ENCODE measurements around the gene KCNQ5. TPM values are rescaled to one million over a fixed set of nuclear protein-coding genes. Genes with fewer than 3 reads are reported as not detected.

KCNQ5 gene
- total RNA-seq, 1 experiment from 2014 or later, result 2.0 TPM

- TF ChIP-seq MAX (CRISPR knock-in tag; IDR thresholded peaks at IDR 0.05), result no peak
- TF ChIP-seq NR2C2 (CRISPR knock-in tag; IDR thresholded peaks at IDR 0.05), result no peak
- no peak for TF ChIP-seq FOXP4 (CRISPR knock-in tag; IDR thresholded peaks at IDR 0.05)
Observed at GRCh38 chr6:72798196-72798595, 176.3 kb downstream of the KCNQ5 start (continued).

- ChIA-PET POLR2A (no interaction called here), CTCF (no interaction called here)
- Mint-ChIP-seq H3K4me1 (peaks cover 12% of the 10 kb centered on the region), H3K27me3 (ENCODE audit: low read depth) (no peaks in the 10 kb centered on the region), H3K4me3 (no peak overlapping the region), H3K36me3 (no peaks in the 10 kb centered on the region), H3K27ac (no peak overlapping the region), H3K9me3 (no peaks in the 10 kb centered on the region)
- ATAC-seq, result no peak
- TF ChIP-seq SMAD3 (CRISPR knock-in tag; IDR thresholded peaks at IDR 0.05; ENCODE audit: borderline replicate concordance) (no peak), TP53 (CRISPR knock-in tag; IDR thresholded peaks at IDR 0.05) (no peak), ATF1 (CRISPR knock-in tag; IDR thresholded peaks at IDR 0.05) (no peak), MLX (CRISPR knock-in tag; IDR thresholded peaks at IDR 0.05) (no peak), ELF4 (CRISPR knock-in tag; IDR thresholded peaks at IDR 0.05; ENCODE audit: low read depth) (no peak), JUN (CRISPR knock-in tag; IDR thresholded peaks at IDR 0.05) (no peak)
- no peak for DNase-seq (ENCODE audit: low spot score)
Observed at GRCh38 chr6:72809746-72810379, 188.0 kb downstream of the KCNQ5 start.

- POLR2A ChIA-PET, result no interaction called here
- Mint-ChIP-seq H3K4me3 (no peak overlapping the region), H3K9me3 (no peaks in the 10 kb centered on the region), H3K27ac (no peak overlapping the region), H3K4me1 (peaks cover 12% of the 10 kb centered on the region), H3K27me3 (ENCODE audit: low read depth) (no peaks in the 10 kb centered on the region), H3K36me3 (no peaks in the 10 kb centered on the region)
- DNase-seq (ENCODE audit: low spot score) (no peak), ATAC-seq (no peak)
- CTCF ChIA-PET, result interaction anchor here (1.5 kb wide), 1 partner anchor 194 kb away, joined by 4 read pairs; no protein-coding TSS in a partner anchor
- TF ChIP-seq HMGA2 (CRISPR knock-in tag; IDR thresholded peaks at IDR 0.05) (no peak), JAZF1 (CRISPR knock-in tag; IDR thresholded peaks at IDR 0.05) (no peak), IRF1 (CRISPR knock-in tag; IDR thresholded peaks at IDR 0.05) (no peak), ZNF138 (CRISPR knock-in tag; conservative IDR thresholded peaks at IDR 0.05) (no peak), ETV6 (CRISPR knock-in tag; IDR thresholded peaks at IDR 0.05) (no peak), CREM (CRISPR knock-in tag; IDR thresholded peaks at IDR 0.05) (no peak), CTCF (IDR thresholded peaks at IDR 0.05) (no peak)
Observed at GRCh38 chr6:72810571-72811280, 188.9 kb downstream of the KCNQ5 start.

Data from WTC11 (cell line).